GM20000 (cell line): ENCODE data around the gene SOX18.

Experiments used
- DNase-seq: peaks from one replicate; pipeline ENCODE4 v3.0.0; 2012; ENCODE audit warnings: low spot score
- CTCF ChIP-seq: IDR thresholded peaks from 2 replicates; pipeline ENCODE4 v1.5.1; 2012; ENCODE audit warnings: mild to moderate bottlenecking, control low read depth; ENCODE audit errors: extremely low read depth, missing control alignments

The SOX18 gene

GRCh38 chr20:64083378-64083803 lies 34.0 kb upstream of the SOX18 start:
- peak; percentile 88 for TF ChIP-seq CTCF
- DNase-seq: peak; percentile 88

- TF ChIP-seq CTCF: no peak
- no peak for DNase-seq
Measured at GRCh38 chr20:64082820-64083377, 33.5 kb upstream of the SOX18 start.

- no peak for TF ChIP-seq CTCF
- DNase-seq: no peak
Measured at GRCh38 chr20:64082126-64082731, 32.8 kb upstream of the SOX18 start.

- no peak for DNase-seq
- no peak for TF ChIP-seq CTCF
Measured at GRCh38 chr20:64081624-64081964, 32.2 kb upstream of the SOX18 start.

GRCh38 chr20:64080813-64081623 lies 31.6 kb upstream of the SOX18 start:
- no peak for TF ChIP-seq CTCF
- no peak for DNase-seq

- no peak for TF ChIP-seq CTCF
Measured at GRCh38 chr20:64080013-64080812, 30.8 kb upstream of the SOX18 start, which contains the start of gene OPRL1. TSS of gene OPRL1 (plus strand) at chr20:64080082. CDS start at chr20:64092721, 12,639 bp downstream.

More at GRCh38 chr20:64080013-64080812, 30.8 kb upstream of the SOX18 start, which contains the start of gene OPRL1:
- DNase-seq: no peak
